NCI-H446 treated with DMSO at 0.1 percent for 48 hours (cell line): ENCODE results near the gene PDZD2.
"Not testable (repeated sequence)": the region's sequence is repeated elsewhere in the genome, so short reads cannot be mapped to it uniquely, and the experiment has no call there.

Experiments
- DNase-seq: peaks from one replicate; lab custom pipeline; 2025; lab: John Stamatoyannopoulos, UW

PDZD2 gene

GRCh38 chr5:31638748-31639418, at the start of gene PDZD2:
PDZD2 (plus strand) TSS chr5:31639131.
- DNase-seq: peak; percentile 45

GRCh38 chr5:31593665-31594064, 45.3 kb upstream of the PDZD2 start:
- DNase-seq: no peak

GRCh38 chr5:31596354-31596753, 42.6 kb upstream of the PDZD2 start:
- no peak for DNase-seq

GRCh38 chr5:31598640-31599611, 40.0 kb upstream of the PDZD2 start:
- DNase-seq: no peak

- not testable (repeated sequence) for DNase-seq
These were observed 36.6 kb upstream of the PDZD2 start for GRCh38 chr5:31602305-31602704.

GRCh38 chr5:31604240-31604639, 34.7 kb upstream of the PDZD2 start:
- DNase-seq: no peak

- no peak for DNase-seq
These were observed 34.3 kb upstream of the PDZD2 start for GRCh38 chr5:31604644-31605043.

GRCh38 chr5:31605920-31606319, 33.0 kb upstream of the PDZD2 start:
- no peak for DNase-seq

GRCh38 chr5:31607546-31607945, 31.4 kb upstream of the PDZD2 start:
- DNase-seq: no peak

- DNase-seq: no peak
These were observed 27.9 kb upstream of the PDZD2 start for GRCh38 chr5:31611002-31611401.

- no peak for DNase-seq
These were observed 25.3 kb upstream of the PDZD2 start for GRCh38 chr5:31613651-31614050.

GRCh38 chr5:31614151-31615020, 24.5 kb upstream of the PDZD2 start:
- no peak for DNase-seq

- no peak for DNase-seq
These were observed 21.1 kb upstream of the PDZD2 start for GRCh38 chr5:31617867-31618266.

GRCh38 chr5:31620026-31620425, 18.9 kb upstream of the PDZD2 start:
- DNase-seq: no peak

- DNase-seq: no peak
These were observed 15.7 kb upstream of the PDZD2 start for GRCh38 chr5:31623249-31623648.

- no peak for DNase-seq
These were observed 13.5 kb upstream of the PDZD2 start for GRCh38 chr5:31625394-31625793.

GRCh38 chr5:31626156-31626555, 12.8 kb upstream of the PDZD2 start:
- DNase-seq: no peak

GRCh38 chr5:31626604-31627234, 12.2 kb upstream of the PDZD2 start:
- DNase-seq: no peak

GRCh38 chr5:31630931-31631330, 8.0 kb upstream of the PDZD2 start:
- DNase-seq: no peak

GRCh38 chr5:31632460-31632859, 6.5 kb upstream of the PDZD2 start:
- DNase-seq: no peak

- no peak for DNase-seq
These were observed 3.5 kb upstream of the PDZD2 start for GRCh38 chr5:31635446-31635845.

GRCh38 chr5:31637851-31638250, 1.1 kb upstream of the PDZD2 start:
- DNase-seq: no peak
